Ishikawa (cell line): ENCODE results near the gene TRPM5.

ENCODE experiments used
- CREB1 ChIP-seq: IDR thresholded peaks from 2 replicates; pipeline ENCODE4 v1.6.1; 2012; ENCODE audit warnings: low read depth
- EGR1 ChIP-seq: IDR thresholded peaks from 2 replicates; pipeline ENCODE4 v1.6.1; 2012
- EP300 ChIP-seq: IDR thresholded peaks from 2 replicates; pipeline ENCODE4 v1.6.1; 2012; ENCODE audit warnings: borderline replicate concordance
- FOXM1 ChIP-seq: IDR thresholded peaks from 2 replicates; pipeline ENCODE4 v1.6.1; 2012; ENCODE audit warnings: low read depth, borderline replicate concordance
- MAX ChIP-seq: IDR thresholded peaks from 2 replicates; pipeline ENCODE4 v1.6.1; 2012
- NFIC ChIP-seq: IDR thresholded peaks from 2 replicates; pipeline ENCODE4 v1.6.1; 2012
- RAD21 ChIP-seq: IDR thresholded peaks from 2 replicates; pipeline ENCODE4 v1.6.1; 2012; ENCODE audit warnings: low read depth
- REST ChIP-seq: IDR thresholded peaks from 2 replicates; pipeline ENCODE4 v1.6.1; 2012; ENCODE audit warnings: low read depth, mild to moderate bottlenecking
- TAF1 ChIP-seq: IDR thresholded peaks from 2 replicates; pipeline ENCODE4 v1.6.1; 2012; ENCODE audit warnings: low read depth, mild to moderate bottlenecking
- TCF12 ChIP-seq: IDR thresholded peaks from 2 replicates; pipeline ENCODE4 v1.6.1; 2012; ENCODE audit warnings: low read depth
- TEAD4 ChIP-seq: IDR thresholded peaks from 2 replicates; pipeline ENCODE4 v1.6.1; 2012
- USF1 ChIP-seq: IDR thresholded peaks from 2 replicates; pipeline ENCODE4 v1.6.1; 2012
- YY1 ChIP-seq: IDR thresholded peaks from 2 replicates; pipeline ENCODE4 v1.6.1; 2012; ENCODE audit warnings: low read depth
- ZBTB7A ChIP-seq: IDR thresholded peaks from 2 replicates; pipeline ENCODE4 v1.6.1; 2012; ENCODE audit warnings: low read depth

DNA sequence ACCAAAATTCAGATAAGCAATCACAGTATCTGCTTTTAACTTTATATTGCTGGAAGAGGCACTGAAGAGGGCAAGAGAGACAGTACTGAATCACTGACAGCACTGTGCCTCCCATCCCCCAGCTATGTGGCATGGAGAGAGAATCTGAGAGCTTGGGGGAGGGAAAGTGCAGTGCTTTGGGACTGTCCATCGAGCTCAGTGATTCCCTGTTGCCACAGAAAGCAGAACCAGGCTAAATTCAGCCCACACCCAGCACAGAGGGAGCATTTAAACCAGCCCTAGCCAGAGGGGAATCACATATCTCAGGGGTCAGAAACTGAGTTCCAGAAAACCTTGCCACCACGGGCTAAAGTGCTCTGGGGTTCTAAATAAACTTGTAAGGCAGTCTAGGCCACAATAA is 44.8 kb upstream of the TRPM5 start:
- TF ChIP-seq MAX (no peak), USF1 (no peak), RAD21 (no peak), TAF1 (no peak), FOXM1 (no peak), EP300 (no peak), TEAD4 (no peak), REST (no peak), YY1 (no peak), ZBTB7A (no peak), CREB1 (no peak), TCF12 (no peak), NFIC (no peak), EGR1 (no peak)
